Superior temporal gyrus (tissue), 1 donor: ENCODE results near the gene ABHD6.
"Not testable (repeated sequence)": the region's sequence is repeated elsewhere in the genome, so short reads cannot be mapped to it uniquely, and the experiment has no call there.

Experiments used
- DNase-seq: peaks from one replicate; pipeline ENCODE4 v3.0.0-alpha.2; 2016; ENCODE audit errors: extremely low spot score

ABHD6 gene

GRCh38 chr3:58322793-58323192 lies 85.2 kb downstream of the ABHD6 start:
- DNase-seq = no peak

- no peak for DNase-seq
Measured at GRCh38 chr3:58323529-58324390, 86.2 kb downstream of the ABHD6 start.

- no peak for DNase-seq
Measured at GRCh38 chr3:58324391-58325390, 87.1 kb downstream of the ABHD6 start.

GRCh38 chr3:58325525-58325992 lies 88.0 kb downstream of the ABHD6 start:
- no peak for DNase-seq

- no peak for DNase-seq
Measured at GRCh38 chr3:58326267-58326900, 88.8 kb downstream of the ABHD6 start.

GRCh38 chr3:58329150-58329921 lies 91.7 kb downstream of the ABHD6 start:
- no peak for DNase-seq

GRCh38 chr3:58329922-58330413 lies 92.4 kb downstream of the ABHD6 start:
- no peak for DNase-seq

GRCh38 chr3:58331593-58332152 lies 94.1 kb downstream of the ABHD6 start:
- no peak for DNase-seq

GRCh38 chr3:58332575-58333188 lies 95.1 kb downstream of the ABHD6 start, which contains the start of gene PXK:
TSS of gene PXK (plus strand) at chr3:58332892. CDS start at chr3:58332989, 97 bp downstream.
- DNase-seq = peak; percentile 84

- DNase-seq = no peak
Measured at GRCh38 chr3:58333206-58334012, 95.8 kb downstream of the ABHD6 start.

GRCh38 chr3:58334013-58334321 lies 96.4 kb downstream of the ABHD6 start:
- DNase-seq = peak; percentile 93

GRCh38 chr3:58334506-58334884 lies 96.9 kb downstream of the ABHD6 start:
- DNase-seq = no peak

GRCh38 chr3:58335652-58335947 lies 98.0 kb downstream of the ABHD6 start:
- DNase-seq = no peak

- DNase-seq = no peak
Measured at GRCh38 chr3:58336135-58336882, 98.7 kb downstream of the ABHD6 start.

GRCh38 chr3:58337190-58337589 lies 99.6 kb downstream of the ABHD6 start:
- no peak for DNase-seq

GRCh38 chr3:58339146-58339545 lies 101.6 kb downstream of the ABHD6 start:
- DNase-seq = not testable (repeated sequence)

GRCh38 chr3:58340594-58341244 lies 103.1 kb downstream of the ABHD6 start:
- no peak for DNase-seq

- DNase-seq = no peak
Measured at GRCh38 chr3:58341376-58341775, 103.8 kb downstream of the ABHD6 start.
